ENCODE results near the gene LLGL1.

The LLGL1 gene

DNA sequence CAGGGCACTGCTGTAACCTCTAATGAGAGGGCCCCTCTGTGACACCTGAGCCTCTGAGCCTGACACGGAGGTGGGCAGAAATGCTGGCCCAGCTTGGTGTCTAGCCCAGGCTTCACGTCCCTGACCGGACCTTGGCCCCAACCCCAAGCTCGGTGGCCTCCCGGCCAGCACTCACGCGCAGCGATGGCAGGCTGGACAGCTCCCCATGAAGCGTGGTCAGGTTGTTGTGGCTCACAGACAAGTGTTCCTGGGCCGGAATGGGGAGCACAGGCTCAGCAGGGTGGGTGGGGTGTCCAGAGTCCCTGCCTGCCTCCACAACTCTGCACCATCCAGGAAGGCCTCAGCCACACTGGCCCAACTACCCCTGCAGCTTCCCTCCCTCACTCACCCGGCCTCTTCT is 30.9 kb downstream of the LLGL1 start:
- Histone ChIP-seq H3K9ac (ENCODE audit: low read length) (no peak overlapping the region), H3K27me3 (ENCODE audit: insufficient read depth, low read length) (no peaks in the 10 kb centered on the region), H3K27ac (ENCODE audit: low read depth, low read length, poor library complexity, severe bottlenecking) (no peak overlapping the region), H3K9me3 (ENCODE audit: low read length) (no peaks in the 10 kb centered on the region), H3K36me3 (ENCODE audit: insufficient read depth, low read length) (peaks cover 36% of the 10 kb centered on the region; the same call in 1 of the 2 replicates), H4K20me1 (ENCODE audit: insufficient read depth, low read length) (no peaks in the 10 kb centered on the region), H2AFZ (ENCODE audit: low read length) (no peak overlapping the region), H3K4me2 (ENCODE audit: low read length) (no peak overlapping the region), H3K9me2 (ENCODE audit: low read depth, low read length) (no peaks in the 10 kb centered on the region), H3K4me1 (ENCODE audit: insufficient read depth, low read length, severe bottlenecking) (peaks cover 29% of the 10 kb centered on the region), H3K79me2 (ENCODE audit: insufficient read depth, low read length) (no peaks in the 10 kb centered on the region), H3K4me3 (ENCODE audit: low read depth, low read length, poor library complexity, severe bottlenecking) (no peak overlapping the region), H3F3A (ENCODE audit: insufficient read depth, low read length) (no peaks in the 10 kb centered on the region)
- TF ChIP-seq, protein P1, sequence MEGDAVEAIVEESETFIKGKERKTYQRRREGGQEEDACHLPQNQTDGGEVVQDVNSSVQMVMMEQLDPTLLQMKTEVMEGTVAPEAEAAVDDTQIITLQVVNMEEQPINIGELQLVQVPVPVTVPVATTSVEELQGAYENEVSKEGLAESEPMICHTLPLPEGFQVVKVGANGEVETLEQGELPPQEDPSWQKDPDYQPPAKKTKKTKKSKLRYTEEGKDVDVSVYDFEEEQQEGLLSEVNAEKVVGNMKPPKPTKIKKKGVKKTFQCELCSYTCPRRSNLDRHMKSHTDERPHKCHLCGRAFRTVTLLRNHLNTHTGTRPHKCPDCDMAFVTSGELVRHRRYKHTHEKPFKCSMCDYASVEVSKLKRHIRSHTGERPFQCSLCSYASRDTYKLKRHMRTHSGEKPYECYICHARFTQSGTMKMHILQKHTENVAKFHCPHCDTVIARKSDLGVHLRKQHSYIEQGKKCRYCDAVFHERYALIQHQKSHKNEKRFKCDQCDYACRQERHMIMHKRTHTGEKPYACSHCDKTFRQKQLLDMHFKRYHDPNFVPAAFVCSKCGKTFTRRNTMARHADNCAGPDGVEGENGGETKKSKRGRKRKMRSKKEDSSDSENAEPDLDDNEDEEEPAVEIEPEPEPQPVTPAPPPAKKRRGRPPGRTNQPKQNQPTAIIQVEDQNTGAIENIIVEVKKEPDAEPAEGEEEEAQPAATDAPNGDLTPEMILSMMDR (IDR thresholded peaks at IDR 0.05; ENCODE audit: low read length), result no peak
- no peak for TF ChIP-seq EZH2 (IDR thresholded peaks at IDR 0.05; ENCODE audit: borderline replicate concordance, low read length)

DNA sequence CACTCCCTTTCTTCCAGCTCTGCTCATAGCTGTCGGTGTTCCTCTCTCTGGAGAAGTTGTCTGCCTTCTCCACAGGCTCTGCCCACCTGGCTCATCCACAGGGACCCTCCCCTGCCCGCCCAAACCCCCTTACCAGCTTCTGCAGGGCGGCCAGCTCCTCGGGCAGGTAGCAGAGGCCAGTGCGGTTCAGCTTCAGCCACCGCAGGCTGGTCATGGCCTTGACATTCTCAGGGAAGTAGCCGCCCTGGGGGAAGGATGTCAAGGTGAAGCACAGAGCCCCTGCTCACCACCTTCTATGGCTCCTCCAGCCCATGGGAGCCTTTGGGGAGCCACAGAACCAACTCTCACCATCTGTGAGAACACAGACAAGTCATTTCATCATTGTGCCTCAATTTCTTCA is 31.3 kb downstream of the LLGL1 start:
- Histone ChIP-seq H3K4me1 (ENCODE audit: insufficient read depth, low read length, severe bottlenecking) (peaks cover 33% of the 10 kb centered on the region), H3K27ac (ENCODE audit: low read depth, low read length, poor library complexity, severe bottlenecking) (no peak overlapping the region), H3K9me3 (ENCODE audit: low read length) (no peaks in the 10 kb centered on the region), H3K9ac (ENCODE audit: low read length) (no peak overlapping the region; the same call in 1 of the 2 replicates), H3K4me2 (ENCODE audit: low read length) (peak overlapping the region; percentile 72; the same call in 1 of the 2 replicates), H3K27me3 (ENCODE audit: insufficient read depth, low read length) (no peaks in the 10 kb centered on the region), H3K36me3 (ENCODE audit: insufficient read depth, low read length) (peaks cover 33% of the 10 kb centered on the region; the same call in 1 of the 2 replicates), H4K20me1 (ENCODE audit: insufficient read depth, low read length) (no peaks in the 10 kb centered on the region), H3K79me2 (ENCODE audit: insufficient read depth, low read length) (no peaks in the 10 kb centered on the region), H3K4me3 (ENCODE audit: low read depth, low read length, poor library complexity, severe bottlenecking) (no peak overlapping the region), H2AFZ (ENCODE audit: low read length) (no peak overlapping the region), H3K9me2 (ENCODE audit: low read depth, low read length) (no peaks in the 10 kb centered on the region), H3F3A (ENCODE audit: insufficient read depth, low read length) (no peaks in the 10 kb centered on the region)
- TF ChIP-seq, protein P1 (IDR thresholded peaks at IDR 0.05; ENCODE audit: low read length), result no peak
- no peak for TF ChIP-seq EZH2 (IDR thresholded peaks at IDR 0.05; ENCODE audit: borderline replicate concordance, low read length)

DNA sequence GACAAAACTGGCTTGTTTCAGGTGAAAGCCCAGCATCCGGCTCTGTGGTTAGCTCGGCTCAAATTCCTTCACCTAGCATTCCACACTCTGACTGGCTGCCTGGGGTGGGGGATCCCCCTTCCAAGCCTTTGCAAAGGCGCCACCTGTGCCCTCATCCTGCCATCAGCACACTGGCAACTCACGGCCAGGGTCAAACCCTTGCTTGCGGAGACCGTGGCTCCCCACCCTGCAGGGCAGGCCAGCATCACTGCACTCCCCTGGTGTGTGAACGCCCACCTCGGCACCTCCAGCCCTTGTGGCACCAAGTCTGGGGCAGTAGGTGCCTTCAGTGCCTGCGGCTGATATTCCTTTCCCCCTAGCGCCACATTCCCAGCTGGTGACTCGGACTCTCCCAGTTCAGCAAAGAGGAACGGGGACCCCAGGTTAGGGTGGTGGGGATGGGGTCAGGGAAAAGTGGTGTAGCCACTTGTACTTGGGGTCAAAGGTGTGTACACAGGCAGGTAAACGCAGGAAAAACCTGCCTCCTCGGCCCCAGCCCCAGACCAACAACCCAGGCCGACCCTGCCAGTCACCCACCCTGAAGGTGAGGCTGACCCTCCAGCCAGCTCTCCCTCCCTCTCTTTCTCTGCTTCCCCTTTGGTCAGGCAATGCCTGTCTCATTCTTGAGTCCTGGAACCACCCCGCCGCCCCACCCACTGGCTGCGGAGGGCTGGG is 32.0 kb downstream of the LLGL1 start:
- H3K36me3 ChIP-seq (ENCODE audit: insufficient read depth, low read length), result peaks cover 27% of the 10 kb centered on the region; the same call in 1 of the 2 replicates
- H3K9ac ChIP-seq (ENCODE audit: low read length), result peak overlapping the region; percentile 85
- peaks cover 35% of the 10 kb centered on the region for H3K4me1 ChIP-seq (ENCODE audit: insufficient read depth, low read length, severe bottlenecking)
- H2AFZ ChIP-seq (ENCODE audit: low read length), result no peak overlapping the region
- H3K27ac ChIP-seq (ENCODE audit: low read depth, low read length, poor library complexity, severe bottlenecking), result peak overlapping the region; percentile 39
- no peaks in the 10 kb centered on the region for H3F3A ChIP-seq (ENCODE audit: insufficient read depth, low read length)
- H3K4me2 ChIP-seq (ENCODE audit: low read length), result peak overlapping the region; percentile 72
- H3K27me3 ChIP-seq (ENCODE audit: insufficient read depth, low read length), result no peaks in the 10 kb centered on the region
- H3K9me2 ChIP-seq (ENCODE audit: low read depth, low read length), result no peaks in the 10 kb centered on the region
- H3K9me3 ChIP-seq (ENCODE audit: low read length), result no peaks in the 10 kb centered on the region
- H3K4me3 ChIP-seq (ENCODE audit: low read depth, low read length, poor library complexity, severe bottlenecking), result peak overlapping the region; percentile 80
- no peak for TF ChIP-seq EZH2 (IDR thresholded peaks at IDR 0.05; ENCODE audit: borderline replicate concordance, low read length)
- TF ChIP-seq, protein P1 (IDR thresholded peaks at IDR 0.05; ENCODE audit: low read length), result no peak
- H4K20me1 ChIP-seq (ENCODE audit: insufficient read depth, low read length), result no peaks in the 10 kb centered on the region
- no peaks in the 10 kb centered on the region for H3K79me2 ChIP-seq (ENCODE audit: insufficient read depth, low read length)
